Measurements from ENCODE around the gene RFESD.
"Not testable (repeated sequence)": the region's sequence is repeated elsewhere in the genome, so short reads cannot be mapped to it uniquely, and the experiment has no call there.

RFESD gene

GRCh38 chr5:95628933-95629332 is 17.6 kb upstream of the RFESD start:
- DNase-seq (ENCODE audit: low read depth, low spot score) = peak; percentile 35

- no peak for DNase-seq (ENCODE audit: low read depth, low spot score)
Measured at GRCh38 chr5:95630394-95630917, 16.1 kb upstream of the RFESD start.

DNA sequence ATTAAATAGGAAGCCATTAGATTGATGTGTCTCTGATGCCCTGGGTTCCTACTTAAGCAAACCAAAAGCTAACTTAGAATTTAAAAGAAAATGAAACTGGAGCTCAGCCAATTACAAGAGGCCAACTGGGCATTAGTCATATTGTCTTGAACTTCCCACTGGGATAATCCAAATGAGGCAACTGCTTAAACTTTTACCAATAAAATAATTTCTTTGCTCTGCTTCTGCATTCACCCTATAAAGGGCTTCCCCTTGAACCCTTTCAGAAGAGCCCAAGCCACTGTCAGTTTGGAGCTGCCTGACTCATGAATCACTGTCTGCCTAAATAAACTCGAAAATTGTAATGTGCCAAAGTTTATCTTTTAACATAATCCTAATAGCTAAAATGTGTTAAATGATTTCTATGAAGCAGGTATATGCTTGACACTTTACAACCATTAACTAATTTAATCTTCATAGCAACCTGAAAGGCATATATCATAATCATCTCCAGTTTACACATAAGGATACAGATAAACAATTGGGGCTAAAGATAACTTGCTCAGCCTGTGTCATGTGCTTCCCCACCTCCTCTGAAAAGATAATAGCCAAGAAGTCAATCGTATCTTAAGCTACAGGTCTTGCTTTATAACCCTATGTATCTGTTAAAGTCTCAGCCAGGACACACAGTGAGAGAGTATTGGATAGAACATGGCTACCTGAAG is 15.2 kb upstream of the RFESD start:
- no peak for DNase-seq (ENCODE audit: low read depth, low spot score)

- DNase-seq (ENCODE audit: low read depth, low spot score) = no peak
Measured at GRCh38 chr5:95631991-95632675, 14.4 kb upstream of the RFESD start.

DNA sequence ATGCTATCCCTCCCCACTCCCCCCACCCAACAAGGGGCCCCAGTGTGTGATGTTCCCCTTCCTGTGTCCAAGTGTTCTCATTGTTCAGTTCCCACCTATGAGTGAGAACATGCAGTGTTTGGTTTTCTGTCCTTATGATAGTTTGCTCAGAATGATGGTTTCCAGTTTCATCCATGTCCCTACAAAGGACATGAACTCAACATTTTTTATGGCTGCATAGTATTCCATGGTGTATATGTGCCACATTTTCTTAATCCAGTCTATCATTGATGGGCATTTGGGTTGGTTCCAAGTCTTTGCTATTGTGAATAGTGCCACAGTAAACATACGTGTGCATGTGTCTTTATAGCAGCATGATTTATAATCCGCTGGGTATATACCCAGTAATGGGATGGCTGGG is 13.6 kb upstream of the RFESD start:
- not testable (repeated sequence) for DNase-seq (ENCODE audit: low read depth, low spot score)

- DNase-seq (ENCODE audit: low read depth, low spot score) = no peak
Measured at GRCh38 chr5:95633671-95634070, 12.9 kb upstream of the RFESD start.

DNA sequence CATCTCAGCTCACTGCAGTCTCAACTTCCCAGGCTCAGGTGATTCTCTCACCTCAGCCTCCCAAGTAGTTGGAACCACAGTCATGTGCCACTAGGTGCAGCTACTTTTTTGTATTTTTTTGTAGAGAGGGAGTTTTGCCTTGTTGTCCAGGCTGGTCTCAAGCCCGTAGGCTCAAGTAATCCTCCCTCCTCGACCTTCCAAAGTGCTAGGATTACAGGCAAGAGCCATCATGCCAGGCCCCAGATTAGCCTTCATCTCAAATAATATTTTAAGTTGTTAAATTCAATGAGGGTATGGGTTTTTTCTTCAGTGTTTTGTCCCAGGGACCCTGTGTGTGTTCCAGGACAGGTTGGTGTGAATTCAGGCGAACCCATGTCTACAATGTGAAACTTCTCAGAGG is 12.5 kb upstream of the RFESD start:
- DNase-seq (ENCODE audit: low read depth, low spot score) = no peak

GRCh38 chr5:95638632-95639031 is 7.9 kb upstream of the RFESD start:
- no peak for DNase-seq (ENCODE audit: low read depth, low spot score)

DNA sequence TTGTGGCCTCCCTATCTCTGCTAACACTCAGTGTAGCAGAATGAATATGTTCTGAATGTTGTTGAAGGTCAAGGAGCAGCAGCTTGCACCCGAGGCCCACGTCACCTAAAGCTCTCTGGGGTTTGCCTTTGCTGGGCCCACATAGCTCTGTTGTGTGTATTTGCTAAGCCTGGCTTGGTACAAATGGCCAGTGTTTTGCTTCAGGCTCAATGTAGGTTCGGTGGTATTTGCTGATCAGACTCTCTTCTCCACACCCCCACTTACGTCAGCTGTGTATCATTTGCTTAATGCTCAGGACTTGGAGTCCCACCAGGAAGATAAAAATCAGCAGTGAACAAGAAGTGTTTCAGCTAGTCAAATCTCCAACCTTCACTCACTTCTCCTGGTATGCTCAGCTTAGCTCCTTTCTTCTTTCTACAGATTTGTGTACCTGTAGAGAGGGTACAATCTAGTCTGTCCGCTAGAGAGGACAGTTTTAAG is 4.8 kb upstream of the RFESD start:
- DNase-seq (ENCODE audit: low read depth, low spot score) = no peak

DNA sequence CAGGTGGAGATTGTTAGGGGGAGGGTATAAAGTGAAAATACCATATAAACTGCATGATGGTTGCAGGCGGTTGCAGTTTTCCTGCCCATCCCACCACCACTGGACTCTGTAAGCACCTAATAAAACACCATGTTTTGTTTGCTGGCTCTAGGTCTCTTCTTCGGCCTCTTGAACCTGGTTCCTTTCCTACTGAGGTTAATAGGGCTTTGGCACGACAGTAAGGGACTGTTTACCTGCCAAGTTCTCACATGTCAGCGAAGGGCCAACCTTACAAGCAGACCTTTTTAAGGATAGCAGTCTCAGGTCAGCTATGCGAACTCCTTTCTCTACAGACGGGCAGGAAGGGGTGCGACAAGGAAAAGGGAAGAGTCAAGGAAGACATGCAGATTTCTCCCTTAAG is 3.4 kb upstream of the RFESD start:
- no peak for DNase-seq (ENCODE audit: low read depth, low spot score)

- DNase-seq (ENCODE audit: low read depth, low spot score) = peak; percentile 73
Measured at GRCh38 chr5:95644351-95645042, 2.1 kb upstream of the RFESD start.

GRCh38 chr5:95646226-95646568 is 380 bp upstream of the RFESD start:
- DNase-seq (ENCODE audit: low read depth, low spot score) = not testable (repeated sequence)

- no peak for DNase-seq (ENCODE audit: low read depth, low spot score)
Measured at GRCh38 chr5:95647886-95648860, 1.6 kb downstream of the RFESD start.

GRCh38 chr5:95649274-95649673 is 2.7 kb downstream of the RFESD start:
- no peak for DNase-seq (ENCODE audit: low read depth, low spot score)

DNA sequence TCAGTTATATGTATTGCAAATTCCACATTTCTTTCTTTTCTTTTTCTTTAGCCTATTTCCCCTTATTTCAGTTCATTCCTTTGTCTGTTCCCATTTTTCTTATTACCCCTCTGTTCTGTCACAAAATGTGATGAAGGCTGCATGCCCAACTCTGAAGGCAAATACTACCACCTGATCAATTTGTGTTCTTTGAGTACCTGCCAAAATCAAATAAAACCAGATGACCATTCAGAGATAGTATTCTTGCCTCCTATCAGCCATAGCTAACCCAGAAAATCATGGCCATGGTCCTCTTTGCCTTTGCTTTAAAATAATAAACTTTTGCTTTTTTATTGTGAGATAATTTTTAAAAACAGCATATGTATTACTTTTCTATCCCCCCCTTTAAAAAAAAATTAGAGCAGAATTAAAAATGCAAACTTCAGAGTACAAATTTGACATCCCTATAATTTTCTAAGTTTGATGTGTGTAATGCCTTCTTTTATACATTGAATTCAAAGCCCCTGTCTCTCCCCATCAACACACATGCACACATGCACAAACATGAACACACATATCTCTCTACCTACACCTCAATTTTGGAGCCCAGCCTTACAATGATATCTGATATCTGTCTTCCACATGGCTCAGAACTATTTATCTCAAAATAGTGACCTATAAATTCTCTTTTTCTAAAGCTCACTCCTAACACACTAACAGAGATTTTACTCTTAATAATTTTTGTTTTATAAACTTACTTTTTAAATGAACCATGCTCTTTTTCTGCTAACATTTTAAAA is 3.5 kb downstream of the RFESD start:
- no peak for DNase-seq (ENCODE audit: low read depth, low spot score)

DNA sequence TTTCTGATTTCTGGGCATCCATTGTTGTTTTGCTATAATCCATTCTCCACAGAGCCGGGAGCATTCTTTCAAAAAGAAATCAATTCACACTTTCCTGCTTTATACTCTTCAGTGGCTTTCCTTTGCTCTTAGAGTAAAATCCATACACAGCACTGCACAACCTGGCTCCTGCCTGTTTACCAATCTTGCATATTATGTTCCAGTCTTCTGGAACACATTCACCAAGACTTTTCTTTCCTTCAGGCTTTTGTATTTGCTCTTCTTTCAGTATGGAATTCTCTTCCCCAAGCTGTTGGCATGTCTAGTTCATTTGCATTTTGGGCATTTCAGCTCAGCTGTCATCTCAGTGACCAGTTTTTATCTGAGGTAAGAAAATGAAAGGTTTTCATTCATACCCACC is 6.3 kb downstream of the RFESD start:
- no peak for DNase-seq (ENCODE audit: low read depth, low spot score)

GRCh38 chr5:95654196-95654595 is 7.6 kb downstream of the RFESD start:
- DNase-seq (ENCODE audit: low read depth, low spot score) = no peak

DNA sequence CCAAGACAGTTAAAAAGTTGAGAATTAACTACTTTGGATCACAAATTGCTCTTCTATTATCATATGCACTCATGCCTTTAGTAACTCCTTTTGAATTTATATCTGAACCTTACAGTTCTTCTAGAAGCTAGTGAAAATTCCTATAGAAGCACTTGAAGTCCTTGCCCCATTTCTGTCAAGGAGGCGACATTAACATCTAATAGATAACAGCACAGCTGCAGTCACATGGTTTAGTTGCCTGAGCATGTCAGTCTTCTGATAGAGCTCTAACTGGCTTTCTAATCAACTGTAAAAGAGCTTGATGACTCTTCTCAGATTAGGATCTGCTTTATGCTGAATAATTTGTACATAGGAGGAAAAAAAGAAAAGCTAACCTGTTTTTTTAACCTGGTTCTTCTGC is 9.0 kb downstream of the RFESD start:
- DNase-seq (ENCODE audit: low read depth, low spot score) = no peak

GRCh38 chr5:95660060-95660459 is 13.5 kb downstream of the RFESD start:
- DNase-seq (ENCODE audit: low read depth, low spot score) = no peak

DNA sequence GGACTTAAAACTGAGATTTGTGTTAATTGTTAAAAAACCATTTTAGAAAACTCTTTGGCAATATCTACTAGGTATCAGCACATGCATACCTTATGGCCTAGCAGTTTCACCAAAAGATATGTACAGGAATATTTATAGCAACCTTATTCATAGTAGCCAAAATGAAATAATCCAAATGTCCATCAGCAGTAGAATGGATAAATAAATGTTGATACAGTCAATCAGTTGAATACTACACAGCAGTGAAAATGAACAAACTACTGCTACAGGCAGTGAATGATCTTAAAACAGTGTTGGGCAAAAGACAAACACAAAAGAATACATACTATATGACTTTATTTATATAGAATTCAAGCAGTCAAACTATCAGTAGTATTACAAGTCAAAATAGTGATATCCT is 16.4 kb downstream of the RFESD start:
- DNase-seq (ENCODE audit: low read depth, low spot score) = no peak

All from ELF-1 (cell line).